H1 (cell line): ENCODE measurements around the gene PCGF3. TPM values are rescaled to one million over a fixed set of nuclear protein-coding genes. Genes with fewer than 3 reads are reported as not detected.

Experiments used
- ATF3 ChIP-seq: IDR thresholded peaks from 2 replicates; pipeline ENCODE4 v1.6.1; 2011; ENCODE audit warnings: low read depth, mild to moderate bottlenecking, low read length; ENCODE audit not compliant: insufficient read depth
- EZH2 ChIP-seq: fragments of 200-600 bp; sonication (generic); IDR thresholded peaks from 2 replicates; pipeline ENCODE4 v1.7.1; 2012; ENCODE audit warnings: low read depth, mild to moderate bottlenecking, moderate library complexity, low read length, inconsistent platforms; ENCODE audit not compliant: severe bottlenecking
- FOSL1 ChIP-seq: IDR thresholded peaks from 2 replicates; pipeline ENCODE4 v1.6.1; 2011; ENCODE audit warnings: mild to moderate bottlenecking, low read depth, low read length, moderate library complexity; ENCODE audit not compliant: insufficient read depth
- JUND ChIP-seq: IDR thresholded peaks from 2 replicates; pipeline ENCODE4 v1.6.1; 2011; ENCODE audit warnings: mild to moderate bottlenecking, improper control_type of control experiment, low read length
- KDM4A ChIP-seq: IDR thresholded peaks from one replicate; pipeline ENCODE4 v1.7.1; 2012; ENCODE audit warnings: low read depth, mild to moderate bottlenecking, moderate library complexity, low read length, inconsistent platforms; ENCODE audit not compliant: severe bottlenecking
- MAFK ChIP-seq: IDR thresholded peaks from 2 replicates; pipeline ENCODE4 v1.6.1; 2012; ENCODE audit warnings: low read depth, mild to moderate bottlenecking, improper control_type of control experiment, low read length
- NANOG ChIP-seq: IDR thresholded peaks from 2 replicates; pipeline ENCODE4 v1.6.1; 2011; ENCODE audit warnings: low read length, low read depth, mild to moderate bottlenecking, inconsistent platforms; ENCODE audit not compliant: insufficient read depth, poor library complexity, severe bottlenecking
- NRF1 ChIP-seq: IDR thresholded peaks from 2 replicates; pipeline ENCODE4 v1.6.1; 2011; ENCODE audit warnings: mild to moderate bottlenecking, low read depth, low read length, improper control_type of control experiment
- POLR2A ChIP-seq, 2 experiments: IDR thresholded peaks; 1 replicate in 1 of 2; 2 replicates in 1 of 2; pipeline ENCODE4 v1.6.1; 2011; ENCODE audit warnings: low read depth in 2 of 2, low read length in 2 of 2, mild to moderate bottlenecking in 2 of 2; ENCODE audit errors: control extremely low read depth in 1 of 2
- RBBP5 ChIP-seq: IDR thresholded peaks from 2 replicates; pipeline ENCODE4 v1.7.1; 2012; ENCODE audit warnings: low read depth, mild to moderate bottlenecking, inconsistent platforms, low read length, moderate library complexity, borderline replicate concordance
- SP1 ChIP-seq: IDR thresholded peaks from 2 replicates; pipeline ENCODE4 v1.6.1; 2011; ENCODE audit warnings: low read depth, low read length
- TAF1 ChIP-seq: IDR thresholded peaks from 2 replicates; pipeline ENCODE4 v1.6.1; 2011; ENCODE audit warnings: mild to moderate bottlenecking, low read depth, low read length
- ZNF274 ChIP-seq: IDR thresholded peaks from 2 replicates; pipeline ENCODE4 v1.7.0; 2012; ENCODE audit warnings: low read length, borderline replicate concordance; ENCODE audit errors: extremely low read depth
- polyA plus RNA-seq, 7 experiments: library from polyadenylated mRNA; depleted of rRNA in 3 of 7; stranded (reverse) in 5 of 7; unstranded in 2 of 7; fragments of >200 nt in 5 of 7; fragments of 200-250 nt in 2 of 7; gene quantifications; 1 replicate in 5 of 7; 2 replicates in 1 of 7; 4 replicates in 1 of 7; pipeline versions ENCODE4 v1.2.1 to v1.2.3, GENCODE V29; 2011 to 2013; ENCODE audit warnings: missing spikeins in 2 of 7, mixed read lengths in 2 of 7
- total RNA-seq: library from RNA; stranded (reverse); fragmentation: NEBNext Ultra II Directional; extraction: Animal tissue kit (Norgen Biotek cat#: 25700); gene quantifications from 2 replicates; pipeline ENCODE4 v1.2.1, GENCODE V29; 2021
- TF ChIP-seq, protein P1 (sequence below): IDR thresholded peaks from 2 replicates; pipeline ENCODE4 v1.6.1; 2011; ENCODE audit warnings: low read length, improper control_type of control experiment

Gene PCGF3
- total and polyA plus RNA-seq, 2 of the 8 experiments (the other 6 are each of a cell fraction or from before 2014, with no cell fraction given), result 52.7 to 52.9 TPM

DNA sequence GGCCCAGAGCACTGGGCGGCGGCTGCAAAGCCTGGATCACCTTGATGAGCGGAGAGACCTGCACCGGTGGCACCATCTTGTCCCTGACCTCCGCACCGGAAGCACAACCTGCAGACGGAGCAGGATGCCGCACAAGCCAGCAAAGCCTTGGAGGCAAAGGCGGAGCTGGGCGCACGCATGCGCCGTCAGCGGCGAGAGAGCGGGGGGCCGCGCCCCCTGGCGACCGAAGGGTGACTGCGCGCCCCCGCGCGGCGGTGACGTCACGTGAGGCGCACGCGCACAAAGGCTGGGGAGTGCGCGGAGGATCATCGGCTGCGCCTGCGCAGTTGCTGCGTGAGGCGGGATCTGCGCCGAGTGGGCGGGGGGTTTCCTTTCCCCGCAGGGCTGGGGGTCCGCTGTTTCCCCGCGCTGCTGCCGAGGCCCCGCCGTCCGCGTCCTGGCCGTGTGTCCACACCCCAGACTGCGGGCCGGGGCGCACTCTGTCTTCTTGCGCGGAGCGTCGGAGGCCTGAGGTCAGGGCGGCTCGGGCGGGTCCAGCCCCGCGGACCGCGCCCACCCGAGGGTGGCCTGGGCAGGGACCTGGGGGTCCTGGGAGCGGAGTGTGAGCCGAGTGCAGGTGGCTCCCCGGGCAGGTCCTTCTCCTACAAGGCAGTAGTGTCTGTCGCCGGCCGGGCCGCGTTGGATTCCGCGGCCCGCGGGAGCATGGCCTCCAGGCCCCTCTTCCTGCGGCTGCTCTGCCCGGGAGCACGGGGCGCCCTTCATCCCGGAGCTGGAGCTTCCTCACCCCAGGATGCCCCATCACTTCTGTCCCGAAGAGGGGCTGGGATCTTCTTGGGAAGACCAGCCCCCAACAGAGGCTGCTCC is 31.2 kb upstream of the PCGF3 start, which contains the start of the genes ATP5ME and MYL5 (continued):
- TF ChIP-seq KDM4A (peak; percentile 78), POLR2A (IDR thresholded peaks at IDR 0.05; ENCODE audit: control extremely low read depth in 1 of 2, low read depth in 2 of 2, low read length in 2 of 2) (peak in 1 of 2 experiments; percentile 72; a peak in 2 of 3 replicates), NANOG (no peak), MAFK (no peak), SP1 (no peak), ATF3 (peak; percentile 69), JUND (peak; percentile 95), EZH2 (no peak), ZNF274 (no peak), NRF1 (peak; percentile 91), RBBP5 (0 out of 2 replicates have a peak, but pooled peaks have one; percentile 22), FOSL1 (no peak), TAF1 (peak; percentile 89)
- TF ChIP-seq, protein P1, sequence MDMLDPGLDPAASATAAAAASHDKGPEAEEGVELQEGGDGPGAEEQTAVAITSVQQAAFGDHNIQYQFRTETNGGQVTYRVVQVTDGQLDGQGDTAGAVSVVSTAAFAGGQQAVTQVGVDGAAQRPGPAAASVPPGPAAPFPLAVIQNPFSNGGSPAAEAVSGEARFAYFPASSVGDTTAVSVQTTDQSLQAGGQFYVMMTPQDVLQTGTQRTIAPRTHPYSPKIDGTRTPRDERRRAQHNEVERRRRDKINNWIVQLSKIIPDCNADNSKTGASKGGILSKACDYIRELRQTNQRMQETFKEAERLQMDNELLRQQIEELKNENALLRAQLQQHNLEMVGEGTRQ, result peak; percentile 82
